Activated CD8-positive, alpha-beta memory T cell treated with anti-CD3 and anti-CD28 coated beads for 1 hour (primary cell): Measurements from ENCODE around the gene DIP2C.
"Not testable (repeated sequence)": the region's sequence is repeated elsewhere in the genome, so short reads cannot be mapped to it uniquely, and the experiment has no call there.

Experiments used
- DNase-seq, 2 donors: peaks; one replicate each; pipeline ENCODE4 v3.0.0-alpha.2; 2020; ENCODE audit warnings: low read depth in 1 of 2; ENCODE audit errors: extremely low read depth in 1 of 2

Gene DIP2C

DNA sequence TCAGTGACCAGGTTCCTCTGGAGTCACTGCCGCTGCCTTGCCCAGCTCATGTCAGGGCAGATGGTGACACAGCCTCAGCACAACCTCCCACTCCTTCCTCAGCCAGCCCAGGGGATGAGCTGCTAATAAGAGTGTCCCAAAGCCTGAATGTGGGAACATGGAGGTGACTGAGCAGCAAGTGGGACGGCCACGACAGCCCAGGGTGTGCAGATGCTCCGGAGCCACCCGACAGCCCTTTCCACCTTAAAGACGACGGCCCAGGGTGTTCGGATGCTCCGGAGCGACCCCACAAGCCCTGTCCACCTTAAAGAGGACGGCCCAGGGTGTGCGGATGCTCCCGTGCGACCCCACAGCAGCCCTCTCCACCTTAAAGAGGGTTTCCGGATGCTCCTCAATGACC, 89.2 kb downstream of the DIP2C start:
- no peak for DNase-seq

DNA sequence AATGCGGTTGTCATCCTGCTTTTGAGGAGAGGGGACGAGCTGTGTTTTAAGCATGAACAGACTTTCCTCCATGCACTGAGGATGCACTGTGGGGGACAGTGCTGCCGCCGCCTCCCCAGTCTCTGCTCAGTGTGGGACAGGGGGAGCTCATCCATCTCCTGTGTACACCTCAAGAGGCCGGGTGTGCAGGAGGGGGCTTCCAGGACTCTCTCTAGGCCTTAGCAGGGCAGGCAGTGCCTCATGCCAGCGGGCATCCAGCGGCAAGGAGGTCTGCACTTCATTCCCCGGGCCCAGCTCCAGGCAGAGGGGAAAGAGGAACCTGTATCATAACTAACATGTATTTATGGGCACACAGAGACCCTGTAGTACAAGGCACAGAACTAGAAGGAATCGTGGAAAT, 89.7 kb downstream of the DIP2C start:
- no peak for DNase-seq

- no peak for DNase-seq
These were observed 90.9 kb downstream of the DIP2C start for GRCh38 chr10:598415-599170.

GRCh38 chr10:597976-598375, 91.5 kb downstream of the DIP2C start:
- DNase-seq: no peak

GRCh38 chr10:596725-597345, 92.6 kb downstream of the DIP2C start:
- DNase-seq: no peak

DNA sequence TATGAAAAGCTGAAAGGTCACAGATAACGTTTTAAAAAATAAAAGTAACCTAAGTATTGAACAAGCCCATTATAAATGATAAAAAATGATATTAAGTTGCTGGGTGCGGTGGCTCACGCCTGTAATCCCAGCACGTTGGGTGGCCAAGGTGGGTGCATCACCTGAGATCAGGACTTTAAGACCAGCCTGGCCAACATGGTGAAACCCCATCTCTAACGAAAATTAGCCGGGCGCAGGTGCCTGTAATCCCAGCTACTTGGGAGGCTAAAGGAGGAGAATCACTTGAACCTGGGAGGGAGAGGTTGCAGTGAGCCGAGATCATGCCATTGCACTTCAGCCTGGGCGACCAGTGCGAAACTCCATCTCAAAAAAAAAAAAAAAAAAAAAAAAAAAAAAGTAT, 93.3 kb downstream of the DIP2C start:
- not testable (repeated sequence) for DNase-seq

GRCh38 chr10:595473-595872, 94.0 kb downstream of the DIP2C start:
- DNase-seq: no peak

DNA sequence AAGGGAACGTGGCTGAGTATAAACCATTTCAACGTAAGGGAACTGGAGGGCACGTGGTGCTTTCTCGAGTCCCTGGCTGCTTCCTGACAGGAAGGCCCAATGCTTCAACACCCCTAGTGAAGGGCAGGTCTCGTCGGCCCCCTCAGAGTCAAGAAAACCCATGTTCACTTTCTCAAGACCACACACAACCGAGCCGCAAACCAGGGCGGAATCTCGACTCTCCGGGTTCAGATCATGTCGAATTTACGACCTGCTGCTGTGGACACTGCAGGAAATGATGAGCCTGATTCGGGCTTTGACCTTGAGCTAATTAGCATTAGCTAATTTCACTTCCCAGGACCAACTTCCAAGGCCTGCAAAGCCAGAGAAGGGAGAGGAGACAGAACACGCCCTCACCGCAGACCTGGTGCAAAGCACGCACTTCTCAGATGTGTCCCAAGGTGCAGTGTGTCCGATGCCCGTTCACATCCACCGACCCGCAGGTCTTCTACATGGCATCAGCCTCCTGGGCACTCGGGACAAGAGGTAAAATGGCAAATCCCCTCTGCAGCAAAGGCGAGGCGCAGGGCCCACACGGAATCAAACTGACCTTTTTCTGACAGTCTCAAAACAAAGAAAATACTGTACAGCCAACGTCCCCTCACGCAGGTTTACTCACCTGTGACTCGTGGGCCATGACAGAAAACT, 94.7 kb downstream of the DIP2C start:
- DNase-seq: no peak

DNA sequence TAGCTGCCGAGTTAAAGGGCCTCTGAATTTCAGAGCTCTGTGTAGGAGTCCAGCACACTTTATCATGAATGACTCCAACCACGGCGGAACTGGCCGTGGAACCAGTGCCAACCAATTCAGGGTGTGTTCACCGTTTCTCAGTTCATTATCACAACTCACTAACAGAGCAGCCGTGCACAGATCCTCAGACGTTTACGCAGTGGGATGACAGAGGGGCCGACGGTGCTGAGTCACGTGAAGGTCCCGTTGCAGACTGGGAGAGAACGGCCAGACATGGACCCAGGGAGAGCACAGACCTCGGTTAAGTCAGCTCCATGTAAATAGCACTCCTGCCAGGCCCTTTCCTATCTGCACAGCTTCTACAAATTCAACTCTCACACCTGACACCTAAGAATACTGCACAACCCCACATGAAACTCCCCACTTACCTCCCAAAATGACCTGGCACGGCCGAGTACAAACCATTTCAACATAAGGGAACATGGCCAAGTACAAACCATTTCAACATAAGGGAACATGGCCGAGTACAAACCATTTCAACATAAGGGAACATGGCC, 95.5 kb downstream of the DIP2C start:
- DNase-seq: no peak

DNA sequence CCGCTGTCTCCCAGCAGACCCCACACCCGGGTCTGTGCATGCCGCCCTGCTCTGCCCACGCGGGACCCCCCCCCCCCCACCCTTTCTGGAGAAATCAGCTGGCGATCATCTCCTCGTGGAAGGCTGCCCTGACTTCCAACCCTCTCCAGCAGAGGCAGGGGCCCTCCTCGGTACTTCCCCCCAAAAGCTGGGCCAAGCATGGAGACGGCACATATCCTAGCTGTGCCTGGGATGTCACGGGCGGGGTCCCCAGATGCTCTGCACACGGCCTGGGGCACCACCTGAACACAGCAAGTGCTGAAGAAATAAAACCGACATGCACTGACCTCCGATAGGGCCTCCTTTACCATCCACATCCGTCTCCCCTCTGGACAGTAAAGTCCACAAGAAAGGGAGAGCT, 96.0 kb downstream of the DIP2C start:
- DNase-seq: no peak

GRCh38 chr10:593016-593415, 96.5 kb downstream of the DIP2C start:
- DNase-seq: no peak

- DNase-seq: no peak
These were observed 97.8 kb downstream of the DIP2C start for GRCh38 chr10:591646-592045.

- DNase-seq: no peak
These were observed 98.7 kb downstream of the DIP2C start for GRCh38 chr10:590721-591120.

DNA sequence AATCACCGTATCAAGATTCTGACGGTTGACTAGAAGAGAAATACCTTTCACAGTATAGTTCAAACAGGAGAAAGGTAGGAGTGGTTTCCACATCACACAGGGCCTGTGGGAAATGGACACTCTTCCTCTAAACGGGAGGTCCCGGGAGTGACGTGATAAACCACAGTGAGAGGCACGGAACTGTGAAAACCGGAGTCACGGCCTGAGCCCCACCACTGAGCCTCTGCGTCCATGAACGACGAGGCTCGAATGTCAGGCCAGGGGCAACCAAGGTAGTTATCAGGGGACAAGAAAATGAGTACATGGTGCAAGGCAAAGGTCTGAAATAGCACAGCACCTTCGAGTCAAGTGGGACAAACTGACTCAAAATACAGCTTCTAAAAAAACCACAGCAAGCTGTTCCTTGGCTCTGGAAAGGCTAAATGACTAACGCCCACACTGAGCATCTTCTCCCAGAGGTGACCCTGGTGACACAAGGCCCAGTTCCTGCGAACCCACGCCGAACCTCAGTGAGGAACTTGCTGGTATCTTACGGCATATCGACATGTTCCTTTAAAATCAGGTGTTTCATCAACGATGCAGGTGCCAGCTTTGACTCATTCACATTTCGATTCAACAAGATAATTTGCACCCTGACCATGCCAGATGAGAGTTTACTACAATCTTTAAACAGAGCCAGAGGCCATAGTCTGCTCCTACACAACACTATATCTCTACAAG, 99.3 kb downstream of the DIP2C start:
- no peak for DNase-seq

DNA sequence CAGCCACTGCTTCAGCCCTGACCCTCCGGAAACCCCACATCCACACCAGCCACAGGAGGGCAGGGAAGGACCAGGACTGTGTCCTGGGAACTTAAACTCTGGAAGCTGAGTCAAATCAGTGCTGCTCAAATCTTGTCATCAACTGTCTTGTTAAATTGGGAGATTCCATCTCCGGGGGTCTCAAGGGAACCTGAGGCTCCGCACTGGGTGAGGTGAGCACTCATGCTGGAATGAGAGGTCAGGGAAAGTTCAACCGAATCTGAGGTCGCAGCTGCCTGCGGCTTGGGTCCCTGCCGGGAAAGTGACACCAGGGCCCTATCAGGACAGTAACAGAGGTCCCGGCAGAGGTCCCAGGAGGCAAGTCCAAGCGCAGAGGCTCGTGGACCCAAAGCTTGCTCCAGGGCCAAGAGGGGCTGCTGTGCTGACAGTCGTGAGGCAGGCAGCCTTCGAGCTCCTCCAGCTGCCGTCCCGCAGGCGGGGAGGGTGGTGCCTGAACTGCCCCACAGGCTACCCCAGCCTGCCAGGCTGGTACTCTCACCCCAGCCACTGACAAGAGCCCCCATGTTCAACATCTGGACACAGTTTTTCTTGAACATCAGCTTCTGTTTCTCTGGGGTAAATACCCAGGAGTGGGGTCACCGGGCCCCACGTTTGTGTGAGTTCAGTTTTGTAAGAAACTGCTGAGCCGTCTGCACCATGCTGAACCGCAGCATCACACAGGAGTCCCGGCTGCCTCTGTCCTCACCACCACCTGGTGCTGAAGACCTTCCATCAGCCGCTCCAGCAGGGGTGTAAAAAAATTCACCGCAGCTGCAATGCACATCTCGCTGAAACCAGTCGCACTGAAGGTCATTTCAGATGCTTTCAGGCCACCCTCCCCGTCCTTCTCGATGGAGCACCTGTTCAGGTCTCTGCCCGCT, 101.0 kb downstream of the DIP2C start:
- no peak for DNase-seq

- DNase-seq: no peak
These were observed 102.8 kb downstream of the DIP2C start for GRCh38 chr10:586716-587115.

- DNase-seq: no peak
These were observed 103.3 kb downstream of the DIP2C start for GRCh38 chr10:586151-586550.

- no peak for DNase-seq
These were observed 104.0 kb downstream of the DIP2C start for GRCh38 chr10:585502-585901.

GRCh38 chr10:584497-585290, 104.8 kb downstream of the DIP2C start:
- not testable (repeated sequence) for DNase-seq
